Neural progenitor cell (in vitro differentiated cells): Measurements from ENCODE around the gene TNFSF13. TPM values are rescaled to one million over a fixed set of nuclear protein-coding genes. Genes with fewer than 3 reads are reported as not detected.
"Not testable (repeated sequence)": the region's sequence is repeated elsewhere in the genome, so short reads cannot be mapped to it uniquely, and the experiment has no call there.

Experiments
- DNase-seq: peaks from one replicate; pipeline ENCODE4 v3.0.0-alpha.2; 2016; ENCODE audit warnings: low spot score
- H2AFZ ChIP-seq: fragments of 200-600 bp; sonication (generic); replicated peaks from 2 replicates; pipeline ENCODE4 v1.6.1; 2016; ENCODE audit warnings: antibody characterized with exemption
- H3F3A ChIP-seq: fragments of 200-600 bp; sonication (generic); 2 replicates; pipeline ENCODE4 v1.6.1; 2016; ENCODE audit warnings: antibody characterized with exemption, low read depth
- H3K27ac ChIP-seq: fragments of 200-600 bp; sonication (generic); 2 replicates; pipeline ENCODE4 v1.5.1; 2016; ENCODE audit warnings: mild to moderate bottlenecking
- H3K27me3 ChIP-seq: fragments of 200-600 bp; sonication (generic); 2 replicates; pipeline ENCODE4 v1.6.1; 2016; ENCODE audit warnings: mild to moderate bottlenecking, moderate library complexity
- H3K36me3 ChIP-seq: fragments of 200-600 bp; sonication (generic); 2 replicates; pipeline ENCODE4 v1.5.1; 2016
- H3K4me1 ChIP-seq: fragments of 200-600 bp; sonication (generic); 2 replicates; pipeline ENCODE4 v1.6.1; 2016; ENCODE audit warnings: mixed run types
- H3K4me2 ChIP-seq: fragments of 200-600 bp; sonication (generic); 2 replicates; pipeline ENCODE4 v1.6.1; 2016
- H3K4me3 ChIP-seq: fragments of 200-600 bp; sonication (generic); 2 replicates; pipeline ENCODE4 v1.5.1; 2016
- H3K79me2 ChIP-seq: fragments of 200-600 bp; sonication (generic); 2 replicates; pipeline ENCODE4 v1.6.1; 2016; ENCODE audit warnings: low read depth
- H3K9ac ChIP-seq: fragments of 200-600 bp; sonication (generic); 2 replicates; pipeline ENCODE4 v1.6.1; 2016
- H3K9me3 ChIP-seq: fragments of 200-600 bp; sonication (generic); 2 replicates; pipeline ENCODE4 v1.5.1; 2016; ENCODE audit warnings: low read depth
- H4K20me1 ChIP-seq: fragments of 200-600 bp; sonication (generic); 2 replicates; pipeline ENCODE4 v1.6.1; 2016; ENCODE audit warnings: low read depth
- H3K27ac Mint-ChIP-seq: 3 replicates; pipeline ENCODE4 v1.8.0; 2021; ENCODE audit warnings: mixed read lengths
- H3K27me3 Mint-ChIP-seq: 2 replicates; pipeline ENCODE4 v1.8.0; 2022; ENCODE audit warnings: low read depth, mild to moderate bottlenecking, inconsistent platforms, moderate library complexity, mixed read lengths; ENCODE audit not compliant: insufficient read depth
- H3K36me3 Mint-ChIP-seq: 3 replicates; pipeline ENCODE4 v1.8.0; 2021; ENCODE audit warnings: mixed read lengths
- H3K4me1 Mint-ChIP-seq: 3 replicates; pipeline ENCODE4 v1.8.0; 2021; ENCODE audit warnings: mixed read lengths
- H3K4me3 Mint-ChIP-seq: 3 replicates; pipeline ENCODE4 v1.8.0; 2021; ENCODE audit warnings: mild to moderate bottlenecking, moderate library complexity, mixed read lengths
- H3K9me3 Mint-ChIP-seq: 3 replicates; pipeline ENCODE4 v1.8.0; 2020; ENCODE audit warnings: mixed read lengths
- CTCF ChIP-seq: fragments of 200-600 bp; sonication (generic); IDR thresholded peaks from 2 replicates; pipeline ENCODE4 v1.5.1; 2017; ENCODE audit warnings: antibody characterized with exemption, mild to moderate bottlenecking
- EZH2 ChIP-seq: fragments of 200-600 bp; sonication (generic); IDR thresholded peaks from 2 replicates; pipeline ENCODE4 v1.6.1; 2017; ENCODE audit warnings: antibody characterized with exemption, mild to moderate bottlenecking, moderate library complexity
- EZH2phosphoT487 ChIP-seq: fragments of 200-600 bp; sonication (generic); IDR thresholded peaks from 2 replicates; pipeline ENCODE4 v1.6.1; 2017; ENCODE audit warnings: antibody characterized with exemption
- total RNA-seq: library from RNA; depleted of rRNA; stranded (reverse); fragments of >200 nt; gene quantifications from 2 replicates; pipeline ENCODE4 v1.2.3, GENCODE V29; 2015; ENCODE audit warnings: low replicate concordance

TNFSF13 gene
- total RNA-seq, 1 donor from 2014 or later: not detected

GRCh38 chr17:7591596-7591995, 33.0 kb downstream of the TNFSF13 start:
- no peak for DNase-seq
- Histone ChIP-seq H3K9ac (no peak overlapping the region), H4K20me1 (peaks cover 5% of the 10 kb centered on the region), H3K27ac (peak overlapping the region; percentile 99), H3K27me3 (no peaks in the 10 kb centered on the region), H3K79me2 (peaks cover 8% of the 10 kb centered on the region), H3K9me3 (no peaks in the 10 kb centered on the region), H3K36me3 (peaks cover 3% of the 10 kb centered on the region), H3K4me3 (no peak overlapping the region), H3K4me2 (peak overlapping the region; percentile 70), H2AFZ (no peak overlapping the region), H3F3A (peaks cover 64% of the 10 kb centered on the region), H3K4me1 (peaks cover 40% of the 10 kb centered on the region)
- Mint-ChIP-seq H3K4me3 (no peak overlapping the region), H3K36me3 (peaks cover 41% of the 10 kb centered on the region), H3K27me3 (peaks cover 14% of the 10 kb centered on the region), H3K27ac (peak overlapping the region; percentile 17), H3K4me1 (peaks cover 9% of the 10 kb centered on the region), H3K9me3 (no peaks in the 10 kb centered on the region)
- no peak for TF ChIP-seq EZH2phosphoT487
- TF ChIP-seq EZH2: no peak
- TF ChIP-seq CTCF: no peak

GRCh38 chr17:7592422-7593021, 34.0 kb downstream of the TNFSF13 start:
- H3K36me3 Mint-ChIP-seq: peaks cover 42% of the 10 kb centered on the region
- H4K20me1 ChIP-seq: peaks cover 5% of the 10 kb centered on the region
- H3K27me3 Mint-ChIP-seq: peaks cover 14% of the 10 kb centered on the region
- H3K9me3 Mint-ChIP-seq: no peaks in the 10 kb centered on the region
- no peaks in the 10 kb centered on the region for H3K27me3 ChIP-seq
- no peak for DNase-seq
- H3F3A ChIP-seq: peaks cover 64% of the 10 kb centered on the region
- peaks cover 3% of the 10 kb centered on the region for H3K36me3 ChIP-seq
- no peak overlapping the region for H3K4me3 ChIP-seq
- H3K9me3 ChIP-seq: no peaks in the 10 kb centered on the region
- H3K27ac Mint-ChIP-seq: no peak overlapping the region
- H3K4me3 Mint-ChIP-seq: peak overlapping the region; percentile 13
- peaks cover 40% of the 10 kb centered on the region for H3K4me1 ChIP-seq
- peaks cover 10% of the 10 kb centered on the region for H3K4me1 Mint-ChIP-seq
- no peak overlapping the region for H2AFZ ChIP-seq
- H3K27ac ChIP-seq: peak overlapping the region; percentile 99
- H3K4me2 ChIP-seq: no peak overlapping the region
- no peak overlapping the region for H3K9ac ChIP-seq
- TF ChIP-seq EZH2phosphoT487: no peak
- TF ChIP-seq CTCF: no peak
- TF ChIP-seq EZH2: no peak
- peaks cover 8% of the 10 kb centered on the region for H3K79me2 ChIP-seq

GRCh38 chr17:7593296-7593695, 34.7 kb downstream of the TNFSF13 start:
- H3K27me3 Mint-ChIP-seq: peaks cover 12% of the 10 kb centered on the region
- Histone ChIP-seq H3K9me3 (no peaks in the 10 kb centered on the region), H3K9ac (no peak overlapping the region), H3K4me3 (no peak overlapping the region), H3K4me2 (no peak overlapping the region), H3K79me2 (peaks cover 8% of the 10 kb centered on the region), H3K4me1 (peaks cover 40% of the 10 kb centered on the region), H3F3A (peaks cover 64% of the 10 kb centered on the region), H3K36me3 (peaks cover 3% of the 10 kb centered on the region), H3K27me3 (no peaks in the 10 kb centered on the region), H2AFZ (no peak overlapping the region), H3K27ac (peak overlapping the region; percentile 99), H4K20me1 (peaks cover 5% of the 10 kb centered on the region)
- peaks cover 43% of the 10 kb centered on the region for H3K36me3 Mint-ChIP-seq
- no peak for DNase-seq
- peaks cover 10% of the 10 kb centered on the region for H3K4me1 Mint-ChIP-seq
- H3K9me3 Mint-ChIP-seq: no peaks in the 10 kb centered on the region
- peak overlapping the region; percentile 47 for H3K4me3 Mint-ChIP-seq
- no peak for TF ChIP-seq CTCF
- no peak for TF ChIP-seq EZH2
- peak overlapping the region; percentile 46 for H3K27ac Mint-ChIP-seq

- Histone ChIP-seq H3F3A (peaks cover 22% of the 10 kb centered on the region), H3K4me1 (peaks cover 10% of the 10 kb centered on the region)
- H3K27me3 ChIP-seq, H3K4me3 ChIP-seq, H3K36me3 ChIP-seq, H3K9ac ChIP-seq, H3K27me3 Mint-ChIP-seq, H4K20me1 ChIP-seq, DNase-seq, H3K9me3 ChIP-seq, H3K9me3 Mint-ChIP-seq, H3K4me2 ChIP-seq, H3K4me3 Mint-ChIP-seq, H3K27ac Mint-ChIP-seq, H2AFZ ChIP-seq, H3K27ac ChIP-seq, H3K4me1 Mint-ChIP-seq, H3K79me2 ChIP-seq: not testable (repeated sequence)
- H3K36me3 Mint-ChIP-seq: peaks cover 45% of the 10 kb centered on the region
These were observed 39.0 kb downstream of the TNFSF13 start for GRCh38 chr17:7597561-7597960.
